Neural crest cell (in vitro differentiated cells): ENCODE results near the gene DTX3L. TPM values are rescaled to one million over a fixed set of nuclear protein-coding genes. Genes with fewer than 3 reads are reported as not detected.

ENCODE experiments used
- DNase-seq: peaks from one replicate; pipeline ENCODE4 v3.0.0; 2021; ENCODE audit warnings: low read depth, mixed read lengths, low spot score
- H3K27ac Mint-ChIP-seq: one replicate; pipeline ENCODE4 v1.8.0; 2021; ENCODE audit warnings: mild to moderate bottlenecking, mixed read lengths; ENCODE audit not compliant: unreplicated experiment
- H3K27me3 Mint-ChIP-seq: 2 replicates; pipeline ENCODE4 v1.8.0; 2021; ENCODE audit warnings: low read depth, mild to moderate bottlenecking, mixed read lengths
- H3K36me3 Mint-ChIP-seq: 2 replicates; pipeline ENCODE4 v1.8.0; 2021; ENCODE audit warnings: low read depth, mild to moderate bottlenecking, mixed read lengths
- H3K4me1 Mint-ChIP-seq: 2 replicates; pipeline ENCODE4 v1.8.0; 2021; ENCODE audit warnings: mixed read lengths
- H3K4me3 Mint-ChIP-seq: one replicate; pipeline ENCODE4 v1.8.0; 2021; ENCODE audit warnings: mild to moderate bottlenecking, mixed read lengths
- H3K9me3 Mint-ChIP-seq: 2 replicates; pipeline ENCODE4 v1.8.0; 2021; ENCODE audit warnings: mixed read lengths
- CTCF ChIP-seq: fragments of 200-600 bp; sonication (generic); conservative IDR thresholded peaks from 2 replicates; pipeline ENCODE4 v1.5.0; 2021; ENCODE audit warnings: antibody characterized with exemption, mild to moderate bottlenecking
- total RNA-seq: library from RNA; stranded (reverse); gene quantifications from 2 replicates; pipeline ENCODE4 v1.2.1, GENCODE V29; 2021

The DTX3L gene
- total RNA-seq, 1 donor from 2014 or later, result 4.9 TPM

- TF ChIP-seq CTCF, result no peak
- DNase-seq, result no peak
- Mint-ChIP-seq H3K9me3 (peaks cover 18% of the 10 kb centered on the region), H3K4me1 (peaks cover under 1% of the 10 kb centered on the region), H3K4me3 (no peak overlapping the region), H3K36me3 (peaks cover 10% of the 10 kb centered on the region), H3K27ac (no peak overlapping the region), H3K27me3 (peaks cover 11% of the 10 kb centered on the region)
Observed at GRCh38 chr3:122581622-122582021, 17.5 kb downstream of the DTX3L start.

- peaks cover 18% of the 10 kb centered on the region for H3K9me3 Mint-ChIP-seq
- H3K27me3 Mint-ChIP-seq, result peaks cover 6% of the 10 kb centered on the region
- no peak for TF ChIP-seq CTCF
- DNase-seq, result no peak
- no peaks in the 10 kb centered on the region for H3K4me1 Mint-ChIP-seq
- no peak overlapping the region for H3K4me3 Mint-ChIP-seq
- peaks cover 10% of the 10 kb centered on the region for H3K36me3 Mint-ChIP-seq
- H3K27ac Mint-ChIP-seq, result no peak overlapping the region
Observed at GRCh38 chr3:122582390-122582789, 18.3 kb downstream of the DTX3L start.

- peaks cover 7% of the 10 kb centered on the region for H3K4me1 Mint-ChIP-seq
Observed at GRCh38 chr3:122586098-122586497, 22.0 kb downstream of the DTX3L start.

GRCh38 chr3:122586773-122587485 lies 22.8 kb downstream of the DTX3L start:
- DNase-seq, result no peak
- H3K36me3 Mint-ChIP-seq, result peaks cover 3% of the 10 kb centered on the region
- H3K4me3 Mint-ChIP-seq, result no peak overlapping the region
- H3K9me3 Mint-ChIP-seq, result peaks cover 12% of the 10 kb centered on the region
- no peak for TF ChIP-seq CTCF
- H3K27ac Mint-ChIP-seq, result no peak overlapping the region
- H3K4me1 Mint-ChIP-seq, result peaks cover 9% of the 10 kb centered on the region
- no peaks in the 10 kb centered on the region for H3K27me3 Mint-ChIP-seq

More at GRCh38 chr3:122586098-122586497, 22.0 kb downstream of the DTX3L start:
- no peak for TF ChIP-seq CTCF
- Mint-ChIP-seq H3K27me3 (peaks cover 2% of the 10 kb centered on the region), H3K27ac (no peak overlapping the region), H3K36me3 (peaks cover 10% of the 10 kb centered on the region), H3K4me3 (no peak overlapping the region), H3K9me3 (peaks cover 18% of the 10 kb centered on the region)
- no peak for DNase-seq

GRCh38 chr3:122587572-122587971 lies 23.4 kb downstream of the DTX3L start:
- no peak for DNase-seq
- peaks cover 2% of the 10 kb centered on the region for H3K36me3 Mint-ChIP-seq
- no peak for TF ChIP-seq CTCF
- peaks cover 9% of the 10 kb centered on the region for H3K9me3 Mint-ChIP-seq
- H3K27me3 Mint-ChIP-seq, result no peaks in the 10 kb centered on the region
- no peak overlapping the region for H3K27ac Mint-ChIP-seq
- peaks cover 9% of the 10 kb centered on the region for H3K4me1 Mint-ChIP-seq
- no peak overlapping the region for H3K4me3 Mint-ChIP-seq
